GM18519 (cell line): ENCODE measurements around the gene NFIA.

Source experiments
- ATAC-seq: cut with Tn5 transposase; IDR thresholded peaks from one replicate; pipeline ENCODE4 v1.9.1; 2021; ENCODE audit warnings: mild to moderate bottlenecking, moderate library complexity; ENCODE audit not compliant: unreplicated experiment, low FRiP score

Gene NFIA

DNA sequence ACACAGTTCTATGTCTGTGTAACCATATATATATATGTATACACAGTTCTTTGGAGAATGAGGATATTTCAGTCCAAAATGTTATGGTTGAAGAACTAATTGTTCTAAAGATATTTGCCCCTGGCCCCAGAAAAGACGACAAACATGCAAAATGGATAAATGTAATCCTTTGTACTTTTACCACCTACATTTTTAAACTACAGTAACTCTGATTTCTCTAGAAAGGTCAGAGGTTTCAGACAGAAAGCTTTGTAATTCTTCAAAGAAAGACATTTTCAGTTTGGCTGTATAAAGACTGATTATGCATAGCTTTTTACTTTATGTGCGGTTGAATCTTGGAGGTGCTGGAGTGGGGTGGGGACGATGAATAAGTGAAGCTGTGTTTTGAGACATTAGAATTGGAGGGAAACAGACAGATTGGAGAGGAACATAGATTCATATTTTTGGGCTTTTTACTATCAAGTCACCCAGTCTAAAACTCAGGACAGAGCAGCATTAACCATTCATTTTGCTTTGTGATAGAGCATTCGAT, 16.6 kb downstream of the NFIA start:
- ATAC-seq = no peak

DNA sequence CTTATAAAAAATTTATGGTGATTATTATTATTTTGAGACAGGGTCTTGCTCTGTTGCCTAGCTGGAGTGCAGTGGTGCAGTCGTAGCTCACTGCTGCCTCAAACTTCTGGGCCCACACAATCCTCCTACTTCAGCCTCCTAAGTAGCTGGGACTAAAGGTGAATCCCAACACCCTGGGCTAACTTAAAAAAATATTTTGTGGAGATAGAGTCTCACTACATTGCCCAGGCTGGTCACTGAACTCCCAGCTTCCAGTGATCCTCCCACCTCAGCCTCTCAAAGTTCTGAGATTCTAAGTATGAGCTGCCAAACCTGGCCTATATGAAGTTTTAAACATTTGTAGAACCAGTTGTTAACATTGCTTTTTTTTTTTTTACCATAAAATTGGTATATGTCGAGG, 18.2 kb downstream of the NFIA start:
- no peak for ATAC-seq

- ATAC-seq = no peak
Observed at GRCh38 chr1:61101536-61101935, 19.2 kb downstream of the NFIA start.

GRCh38 chr1:61102041-61102440, 19.7 kb downstream of the NFIA start:
- no peak for ATAC-seq

GRCh38 chr1:61102621-61103020, 20.3 kb downstream of the NFIA start:
- ATAC-seq = no peak

DNA sequence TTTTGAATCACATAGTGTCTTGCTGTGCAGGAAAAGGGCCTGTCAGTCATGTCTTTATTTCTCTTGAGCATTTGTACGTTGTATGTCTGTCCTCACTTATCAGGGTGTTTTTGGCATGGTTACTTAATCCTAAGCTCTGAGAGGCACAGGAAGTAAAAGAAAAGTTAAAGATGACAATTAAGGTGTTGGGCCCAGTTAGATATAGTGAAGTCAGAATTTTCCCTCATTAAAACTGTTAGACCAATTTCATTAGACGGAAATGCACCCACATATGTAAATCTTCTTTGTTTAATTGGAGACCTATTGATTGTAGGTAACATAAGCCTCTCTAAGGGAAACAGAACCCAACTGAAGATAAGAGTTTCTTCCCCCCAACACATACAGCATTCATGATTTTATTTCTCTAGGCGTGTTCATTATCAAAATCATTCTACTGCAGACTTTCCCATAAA, 21.9 kb downstream of the NFIA start:
- no peak for ATAC-seq

GRCh38 chr1:61107638-61108037, 25.3 kb downstream of the NFIA start:
- no peak for ATAC-seq

- no peak for ATAC-seq
Observed at GRCh38 chr1:61109158-61109557, 26.8 kb downstream of the NFIA start.

- no peak for ATAC-seq
Observed at GRCh38 chr1:61109910-61110309, 27.5 kb downstream of the NFIA start.

DNA sequence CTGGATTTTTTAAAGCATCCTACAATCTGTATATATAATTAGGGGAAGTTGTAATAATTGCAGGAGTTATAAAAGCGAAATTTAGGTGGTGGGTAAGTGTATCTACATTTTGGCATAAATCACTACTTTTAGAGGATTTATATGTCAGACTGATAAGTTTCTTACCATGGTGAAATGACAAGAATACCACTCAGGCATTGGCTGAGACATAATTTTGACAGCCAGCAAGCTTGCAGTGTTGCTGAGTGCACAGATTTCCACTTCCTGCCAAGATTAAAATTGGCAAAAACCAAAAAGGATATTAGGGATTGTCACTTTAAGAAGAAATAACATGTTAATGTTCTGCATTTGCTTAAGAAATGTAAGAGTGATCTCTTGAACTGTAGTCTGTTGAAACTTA, 28.2 kb downstream of the NFIA start:
- no peak for ATAC-seq

GRCh38 chr1:61111084-61112004, 29.0 kb downstream of the NFIA start:
- ATAC-seq = no peak

DNA sequence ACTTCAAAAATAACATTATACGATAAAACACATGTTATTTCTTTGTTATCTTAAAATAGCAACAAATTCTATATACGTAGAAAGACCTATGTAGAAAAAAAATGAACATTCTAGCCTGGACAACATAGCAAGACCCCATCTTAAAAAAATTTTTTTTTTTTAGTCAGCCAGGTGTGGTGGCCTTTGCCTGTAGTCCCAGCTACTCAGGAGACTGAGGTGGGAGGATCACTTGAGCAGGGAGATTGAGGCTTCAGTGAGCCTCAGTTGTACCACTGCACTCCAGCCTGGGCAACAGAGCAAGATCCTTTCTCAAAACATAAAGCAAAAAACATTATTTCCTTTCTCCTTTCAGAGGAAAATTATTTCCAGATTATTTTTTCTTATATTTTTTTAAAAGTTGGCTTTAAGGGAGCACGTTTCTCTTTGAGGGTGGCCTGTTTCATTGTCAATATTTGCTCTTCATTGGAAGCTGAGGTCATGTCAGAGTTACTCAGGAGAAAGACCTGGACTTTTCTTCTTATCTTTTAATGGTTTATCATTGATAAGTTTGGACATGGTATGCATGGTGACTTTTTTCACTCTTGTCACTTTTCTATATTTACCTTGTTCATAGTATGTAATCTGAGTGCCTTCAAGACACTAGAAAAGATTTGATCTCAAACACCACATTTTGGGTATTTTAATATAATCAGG, 32.0 kb downstream of the NFIA start:
- no peak for ATAC-seq

- no peak for ATAC-seq
Observed at GRCh38 chr1:61115436-61115835, 33.1 kb downstream of the NFIA start.

- no peak for ATAC-seq
Observed at GRCh38 chr1:61116421-61116820, 34.1 kb downstream of the NFIA start.

- no peak for ATAC-seq
Observed at GRCh38 chr1:61117283-61117682, 34.9 kb downstream of the NFIA start.

GRCh38 chr1:61119085-61119484, 36.7 kb downstream of the NFIA start:
- ATAC-seq = no peak

- ATAC-seq = no peak
Observed at GRCh38 chr1:61120246-61120840, 38.0 kb downstream of the NFIA start.

GRCh38 chr1:61120998-61121397, 38.6 kb downstream of the NFIA start:
- ATAC-seq = no peak

- ATAC-seq = no peak
Observed at GRCh38 chr1:61121631-61122030, 39.3 kb downstream of the NFIA start.

DNA sequence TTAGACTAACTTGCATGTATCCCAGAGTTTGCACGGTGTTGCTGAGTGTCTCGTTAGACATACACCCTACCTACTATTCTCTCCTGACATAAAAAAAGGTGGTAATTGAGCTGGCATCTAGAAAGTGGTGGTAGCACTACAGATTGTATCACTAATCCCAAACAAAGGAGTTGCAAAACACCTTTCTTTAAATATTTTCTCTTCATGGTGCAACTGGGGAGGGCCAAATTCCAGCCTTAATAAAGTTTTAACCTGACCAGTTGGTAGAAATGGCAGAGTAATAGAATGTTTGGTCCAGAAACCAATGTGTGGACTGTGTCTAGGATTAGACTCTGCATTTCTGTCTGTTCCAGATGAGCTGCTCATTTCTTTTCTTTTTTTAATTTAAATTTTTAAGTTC, 40.0 kb downstream of the NFIA start:
- no peak for ATAC-seq

DNA sequence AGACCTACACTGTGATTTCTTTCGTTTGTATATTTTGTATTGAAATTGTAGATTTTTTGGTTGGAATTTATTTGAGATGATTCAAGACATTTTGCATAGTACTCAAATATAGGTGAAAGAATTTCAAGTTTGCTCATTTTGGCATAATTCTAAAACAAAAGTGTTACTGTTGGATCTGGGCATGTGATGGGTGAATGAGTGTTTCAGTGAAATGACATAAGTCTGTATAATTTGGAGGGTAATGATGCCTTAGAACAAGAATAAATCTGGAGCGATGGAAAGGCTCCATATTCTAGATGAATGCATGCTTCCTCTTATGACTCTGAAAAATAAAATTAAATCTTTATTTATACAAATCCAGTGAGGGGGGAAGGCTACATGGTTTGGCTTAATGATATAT, 41.0 kb downstream of the NFIA start:
- no peak for ATAC-seq
